Kidney (tissue), 14 donors: Measurements from ENCODE around the gene TMEM119. TPM values are rescaled to one million over a fixed set of nuclear protein-coding genes. Genes with fewer than 3 reads are reported as not detected.

Source experiments
- DNase-seq, 5 donors: peaks; one replicate each; pipeline ENCODE4 v3.0.0-alpha.2; 2013 to 2020
- FAIRE-seq: peaks from 2 replicates; lab custom pipeline; 2012; peaks lifted over from hg19 to GRCh38; lab: Jason Lieb, UNC
- H3K27ac ChIP-seq, 2 donors: one replicate each; pipeline ENCODE4 v1.7.0; 2013; ENCODE audit warnings: low read depth in 2 of 2, low read length in 2 of 2, inconsistent platforms in 1 of 2
- H3K27me3 ChIP-seq: one replicate; pipeline ENCODE4 v1.7.1; 2013; ENCODE audit warnings: low read length, inconsistent platforms; ENCODE audit not compliant: control insufficient read depth, insufficient read depth
- H3K36me3 ChIP-seq, 3 donors: one replicate each; pipeline versions ENCODE4 v1.7.0 to v1.7.1; 2013; ENCODE audit warnings: low read length in 3 of 3, control low read depth in 1 of 3, inconsistent platforms in 1 of 3; ENCODE audit not compliant: insufficient read depth in 3 of 3, control insufficient read depth in 2 of 3
- H3K4me1 ChIP-seq, 3 donors: one replicate each; pipeline versions ENCODE4 v1.7.0 to v1.7.1; 2013; ENCODE audit warnings: low read length in 3 of 3, inconsistent platforms in 1 of 3, low read depth in 1 of 3; ENCODE audit not compliant: control insufficient read depth in 2 of 3, insufficient read depth in 2 of 3
- H3K4me3 ChIP-seq, 3 donors: one replicate each; pipeline versions ENCODE4 v1.7.0 to v1.8.1; 2013; ENCODE audit warnings: low read length in 3 of 3, control low read depth in 1 of 3, inconsistent platforms in 1 of 3
- H3K9ac ChIP-seq, 3 donors: one replicate each; pipeline versions ENCODE4 v1.7.0 to v1.7.1; 2013; ENCODE audit warnings: low read length in 3 of 3, control low read depth in 1 of 3, inconsistent platforms in 1 of 3
- H3K9me3 ChIP-seq, 3 donors: one replicate each; pipeline versions ENCODE4 v1.7.0 to v1.7.1; 2013; ENCODE audit warnings: low read length in 3 of 3, control low read depth in 1 of 3, inconsistent platforms in 1 of 3; ENCODE audit not compliant: control insufficient read depth in 2 of 3, insufficient read depth in 1 of 3
- CTCF ChIP-seq: IDR thresholded peaks from 3 replicates; pipeline ENCODE4 v1.5.1; 2012; ENCODE audit warnings: mild to moderate bottlenecking, moderate library complexity, borderline replicate concordance; ENCODE audit not compliant: insufficient read depth; ENCODE audit errors: extremely low read depth
- intact Hi-C: fragments of 100-400 bp; cut with DNase I; formaldehyde crosslinking; loops from one replicate; pipeline ENCODE4 v1.11.1; 2022
- polyA plus RNA-seq: library from polyadenylated mRNA; stranded (reverse); fragments of 350-450 nt; fragmentation: Illumina TruSeq; extraction: RNeasy Lipid Tissue Mini Kit (QIAGEN cat#74804); gene quantifications from one replicate; pipeline ENCODE4 v1.2.3, GENCODE V29; 2014; ENCODE audit warnings: low read depth, low replicate concordance; ENCODE audit not compliant: insufficient read depth
- total RNA-seq: library from RNA; stranded (reverse); fragmentation: NEBNext Ultra II Directional; extraction: Animal tissue kit (Norgen Biotek cat#: 25700); gene quantifications from one replicate; pipeline ENCODE4 v1.2.1, GENCODE V29; 2021
- donor health status: control.
- donor health status: control.
- donor health status: control.
- donor health status: control.
- donor health status: control.
- donor health status: DM: yes; HTN: yes; CAD: no.
- donor health status: Normal renal cell carcinoma (clear cell type).

The TMEM119 gene
- total and polyA plus RNA-seq, 2 donors from 2014 or later: 4.1 to 15.8 TPM

GRCh38 chr12:108596854-108597558 is 878 bp downstream of the TMEM119 start:
- no peak for FAIRE-seq
- peak overlapping the region in 2 of 3 donors; percentile 34 to 82 for H3K9ac ChIP-seq
- no peaks in the 10 kb centered on the region for H3K4me1 ChIP-seq
- H3K27me3 ChIP-seq: no peaks in the 10 kb centered on the region
- intact Hi-C loops: no loop called here
- DNase-seq: peak in 1 of 5 donors; percentile 57
- no peak for TF ChIP-seq CTCF
- H3K9me3 ChIP-seq: no peaks in the 10 kb centered on the region
- H3K4me3 ChIP-seq: peak overlapping the region; percentile 8 to 93 (median 39)
- H3K36me3 ChIP-seq: no peaks in the 10 kb centered on the region
- no peak overlapping the region for H3K27ac ChIP-seq

- intact Hi-C loops: no loop called here
- Histone ChIP-seq H3K27ac (peak overlapping the region; percentile 32 to 41), H3K27me3 (no peaks in the 10 kb centered on the region), H3K4me3 (peak overlapping the region in 1 of 3 donors; percentile 56), H3K9me3 (no peaks in the 10 kb centered on the region), H3K36me3 (no peaks in the 10 kb centered on the region), H3K4me1 (no peaks in the 10 kb centered on the region), H3K9ac (peak overlapping the region in 2 of 3 donors; percentile 34 to 44)
- no peak for TF ChIP-seq CTCF
- FAIRE-seq: no peak
- DNase-seq: peak in 1 of 5 donors; percentile 49
Observed at GRCh38 chr12:108595711-108596647, 1.9 kb downstream of the TMEM119 start.

GRCh38 chr12:108594960-108595710 is 2.7 kb downstream of the TMEM119 start:
- H3K27me3 ChIP-seq: no peaks in the 10 kb centered on the region
- no peak for DNase-seq
- H3K4me1 ChIP-seq: no peaks in the 10 kb centered on the region
- intact Hi-C loops: no loop called here
- H3K9ac ChIP-seq: no peak overlapping the region
- H3K4me3 ChIP-seq: no peak overlapping the region
- no peak for TF ChIP-seq CTCF
- no peaks in the 10 kb centered on the region for H3K9me3 ChIP-seq
- no peaks in the 10 kb centered on the region for H3K36me3 ChIP-seq
- FAIRE-seq: no peak
- no peak overlapping the region for H3K27ac ChIP-seq
